Activated CD8-positive, alpha-beta memory T cell treated with anti-CD3 and anti-CD28 coated beads, Interleukin-2, amount 10 ng/mL, durations not matched to agents 7 days and 5 days (primary cell): ENCODE results near the gene TNFAIP8L1. TPM values are rescaled to one million over a fixed set of nuclear protein-coding genes. Genes with fewer than 3 reads are reported as not detected.
"Not testable (repeated sequence)": the region's sequence is repeated elsewhere in the genome, so short reads cannot be mapped to it uniquely, and the experiment has no call there.

Experiments used
- ATAC-seq: fragments of 150-1000 bp; cut with Tn5 transposase; one replicate; pipeline ENCODE4 v1.10.0; 2021; ENCODE audit warnings: moderate library complexity
- CTCF ChIA-PET: fragments of 350-600 bp; sonication (Branson Sonifier 250); formaldehyde crosslinking; loops from one replicate; lab custom pipeline; 2021; ENCODE audit warnings: antibody characterized with exemption; lab: Charles Lee
- DNase-seq: peaks from one replicate; pipeline ENCODE4 v3.0.0-alpha.2; 2020
- H3K27ac Mint-ChIP-seq: one replicate; pipeline ENCODE4 v1.8.0; 2021; ENCODE audit warnings: mild to moderate bottlenecking, mixed read lengths
- H3K27me3 Mint-ChIP-seq: one replicate; pipeline ENCODE4 v1.8.0; 2021; ENCODE audit warnings: mixed read lengths
- H3K36me3 Mint-ChIP-seq: one replicate; pipeline ENCODE4 v1.8.0; 2021; ENCODE audit warnings: mild to moderate bottlenecking, mixed read lengths
- H3K4me1 Mint-ChIP-seq: one replicate; pipeline ENCODE4 v1.8.0; 2021; ENCODE audit warnings: mixed read lengths
- H3K4me3 Mint-ChIP-seq: one replicate; pipeline ENCODE4 v1.8.0; 2021; ENCODE audit warnings: mild to moderate bottlenecking, moderate library complexity, mixed read lengths
- H3K9me3 Mint-ChIP-seq: one replicate; pipeline ENCODE4 v1.8.0; 2022; ENCODE audit warnings: low read depth, mixed read lengths
- total RNA-seq, 2 experiments: library from RNA; stranded (reverse); gene quantifications; one replicate each; pipeline ENCODE4 v1.2.3, GENCODE V29; 2021

The TNFAIP8L1 gene
- 10 to 100 TPM; 15.7 to 20.1 TPM for total RNA-seq

GRCh38 chr19:4638828-4639530 is at the start of gene TNFAIP8L1:
Gene TNFAIP8L1 (plus strand): TSS chr19:4639516. CDS start chr19:4651870, 12,354 bp downstream.
- no peaks in the 10 kb centered on the region for H3K9me3 Mint-ChIP-seq
- ATAC-seq (peak; percentile 94), DNase-seq (peak; percentile 99)
- H3K4me3 Mint-ChIP-seq = peak within 1 kb of the TSS; percentile 93
- CTCF ChIA-PET = interaction anchor here (0.7 to 3.4 kb wide), 5 partner anchors 50 to 152 kb away, joined by 3 to 74 read pairs (median 10); partner anchors contain the start of gene FEM1A
- H3K27ac Mint-ChIP-seq = peak within 1 kb of the TSS; percentile 93
- peaks cover 38% of the 10 kb centered on the region for H3K4me1 Mint-ChIP-seq
- H3K27me3 Mint-ChIP-seq = no peaks in the 10 kb centered on the region
- H3K36me3 Mint-ChIP-seq = no peaks in the 10 kb centered on the region

- ATAC-seq = peak; percentile 49
- CTCF ChIA-PET = interaction anchor here (0.8 to 1.0 kb wide), 2 partner anchors 46 to 48 kb away, joined by 6 read pairs; no protein-coding TSS in a partner anchor
- Mint-ChIP-seq H3K27ac (no peak overlapping the region), H3K27me3 (peaks cover 40% of the 10 kb centered on the region), H3K9me3 (no peaks in the 10 kb centered on the region), H3K4me3 (no peak overlapping the region), H3K4me1 (no peaks in the 10 kb centered on the region), H3K36me3 (no peaks in the 10 kb centered on the region)
- DNase-seq = peak; percentile 44
Measured at GRCh38 chr19:4589579-4590410, 49.5 kb upstream of the TNFAIP8L1 start.

GRCh38 chr19:4590559-4590958 is 48.8 kb upstream of the TNFAIP8L1 start:
- no peak for DNase-seq
- Mint-ChIP-seq H3K27ac (no peak overlapping the region), H3K9me3 (no peaks in the 10 kb centered on the region), H3K4me1 (no peaks in the 10 kb centered on the region), H3K4me3 (no peak overlapping the region), H3K36me3 (no peaks in the 10 kb centered on the region), H3K27me3 (peaks cover 37% of the 10 kb centered on the region)
- CTCF ChIA-PET = no interaction called here
- no peak for ATAC-seq

- H3K9me3 Mint-ChIP-seq = no peaks in the 10 kb centered on the region
- CTCF ChIA-PET = interaction anchor here (2.0 kb wide), 1 partner anchor 45 kb away, joined by 11 read pairs; no protein-coding TSS in a partner anchor
- DNase-seq (no peak), ATAC-seq (no peak)
- peaks cover 30% of the 10 kb centered on the region for H3K27me3 Mint-ChIP-seq
- H3K4me3 Mint-ChIP-seq = no peak overlapping the region
- H3K27ac Mint-ChIP-seq = no peak overlapping the region
- no peaks in the 10 kb centered on the region for H3K36me3 Mint-ChIP-seq
- no peaks in the 10 kb centered on the region for H3K4me1 Mint-ChIP-seq
Measured at GRCh38 chr19:4591320-4591719, 48.0 kb upstream of the TNFAIP8L1 start.

GRCh38 chr19:4592445-4592844 is 46.9 kb upstream of the TNFAIP8L1 start:
- peaks cover 35% of the 10 kb centered on the region for H3K27me3 Mint-ChIP-seq
- H3K27ac Mint-ChIP-seq = no peak overlapping the region
- no peaks in the 10 kb centered on the region for H3K9me3 Mint-ChIP-seq
- H3K4me3 Mint-ChIP-seq = no peak overlapping the region
- CTCF ChIA-PET = interaction anchor here (1.0 to 2.0 kb wide), 4 partner anchors 12 to 44 kb away, joined by 3 to 11 read pairs (median 6); no protein-coding TSS in a partner anchor
- H3K4me1 Mint-ChIP-seq = no peaks in the 10 kb centered on the region
- ATAC-seq = no peak
- no peaks in the 10 kb centered on the region for H3K36me3 Mint-ChIP-seq
- no peak for DNase-seq

GRCh38 chr19:4593409-4593851 is 45.9 kb upstream of the TNFAIP8L1 start:
- Mint-ChIP-seq H3K27me3 (peaks cover 36% of the 10 kb centered on the region), H3K36me3 (no peaks in the 10 kb centered on the region), H3K4me3 (no peak overlapping the region), H3K4me1 (no peaks in the 10 kb centered on the region), H3K27ac (no peak overlapping the region), H3K9me3 (no peaks in the 10 kb centered on the region)
- DNase-seq = no peak
- CTCF ChIA-PET = interaction anchor here (1.6 to 2.0 kb wide), 3 partner anchors 13 to 43 kb away, joined by 5 to 11 read pairs (median 6); no protein-coding TSS in a partner anchor
- no peak for ATAC-seq

GRCh38 chr19:4594201-4594600 is 45.1 kb upstream of the TNFAIP8L1 start:
- DNase-seq = no peak
- Mint-ChIP-seq H3K4me3 (no peak overlapping the region), H3K4me1 (no peaks in the 10 kb centered on the region), H3K27ac (no peak overlapping the region), H3K27me3 (peaks cover 40% of the 10 kb centered on the region), H3K9me3 (no peaks in the 10 kb centered on the region), H3K36me3 (no peaks in the 10 kb centered on the region)
- CTCF ChIA-PET = interaction anchor here (1.3 kb wide), 1 partner anchor 42 kb away, joined by 3 read pairs; no protein-coding TSS in a partner anchor
- no peak for ATAC-seq

- H3K27me3 Mint-ChIP-seq = peaks cover 42% of the 10 kb centered on the region
- CTCF ChIA-PET = interaction anchor here (1.0 to 1.9 kb wide), 5 partner anchors 19 to 71 kb away, joined by 3 to 8 read pairs (median 3); no protein-coding TSS in a partner anchor
- not testable (repeated sequence) for DNase-seq, H3K9me3 Mint-ChIP-seq, H3K4me3 Mint-ChIP-seq, H3K27ac Mint-ChIP-seq, H3K36me3 Mint-ChIP-seq, ATAC-seq, H3K4me1 Mint-ChIP-seq
Measured at GRCh38 chr19:4595158-4595557, 44.2 kb upstream of the TNFAIP8L1 start.

- no peaks in the 10 kb centered on the region for H3K4me1 Mint-ChIP-seq
- DNase-seq (no peak), ATAC-seq (no peak)
- H3K27me3 Mint-ChIP-seq = peaks cover 42% of the 10 kb centered on the region
- no peaks in the 10 kb centered on the region for H3K9me3 Mint-ChIP-seq
- no peaks in the 10 kb centered on the region for H3K36me3 Mint-ChIP-seq
- CTCF ChIA-PET = interaction anchor here (1.0 to 1.9 kb wide), 4 partner anchors 20 to 72 kb away, joined by 3 to 8 read pairs (median 4); no protein-coding TSS in a partner anchor
- H3K4me3 Mint-ChIP-seq = no peak overlapping the region
- H3K27ac Mint-ChIP-seq = no peak overlapping the region
Measured at GRCh38 chr19:4596033-4596904, 43.0 kb upstream of the TNFAIP8L1 start.

GRCh38 chr19:4597278-4597974 is 41.9 kb upstream of the TNFAIP8L1 start:
- DNase-seq = no peak
- H3K27me3 Mint-ChIP-seq = peaks cover 37% of the 10 kb centered on the region
- peak; percentile 20 for ATAC-seq

GRCh38 chr19:4597975-4598671 is 41.2 kb upstream of the TNFAIP8L1 start:
- H3K9me3 Mint-ChIP-seq = no peaks in the 10 kb centered on the region
- CTCF ChIA-PET = interaction anchor here (2.2 kb wide), 1 partner anchor 39 kb away, joined by 7 read pairs; no protein-coding TSS in a partner anchor
- DNase-seq (peak; percentile 55), ATAC-seq (peak; percentile 60)
- no peak overlapping the region for H3K4me3 Mint-ChIP-seq
- H3K27ac Mint-ChIP-seq = no peak overlapping the region
- no peaks in the 10 kb centered on the region for H3K36me3 Mint-ChIP-seq
- peaks cover 32% of the 10 kb centered on the region for H3K27me3 Mint-ChIP-seq
- H3K4me1 Mint-ChIP-seq = no peaks in the 10 kb centered on the region

More at GRCh38 chr19:4597278-4597974, 41.9 kb upstream of the TNFAIP8L1 start:
- Mint-ChIP-seq H3K4me3 (no peak overlapping the region), H3K27ac (no peak overlapping the region), H3K9me3 (no peaks in the 10 kb centered on the region), H3K36me3 (no peaks in the 10 kb centered on the region), H3K4me1 (no peaks in the 10 kb centered on the region)
- CTCF ChIA-PET = interaction anchor here (2.2 kb wide), 1 partner anchor 39 kb away, joined by 7 read pairs; no protein-coding TSS in a partner anchor
